Stimulated activated CD8-positive, alpha-beta memory T cell treated with anti-CD3 and anti-CD28 coated beads, Interleukin-12 subunit alpha, Interleukin-12 subunit beta, amount 100 ng/mL, for 24 hours (primary cell): ENCODE data around the gene MYO10.

ENCODE experiments used
- DNase-seq: peaks from one replicate; pipeline ENCODE4 v3.0.0-alpha.2; 2020; ENCODE audit errors: extremely low read depth

Gene MYO10

GRCh38 chr5:16916262-16916878 is 19.7 kb downstream of the MYO10 start:
- no peak for DNase-seq

- no peak for DNase-seq
Measured at GRCh38 chr5:16914584-16914983, 21.5 kb downstream of the MYO10 start.

GRCh38 chr5:16914108-16914435 is 22.0 kb downstream of the MYO10 start:
- no peak for DNase-seq

- no peak for DNase-seq
Measured at GRCh38 chr5:16913187-16914107, 22.6 kb downstream of the MYO10 start.

- no peak for DNase-seq
Measured at GRCh38 chr5:16912080-16912479, 24.0 kb downstream of the MYO10 start.

- DNase-seq, result no peak
Measured at GRCh38 chr5:16909464-16909863, 26.6 kb downstream of the MYO10 start.

GRCh38 chr5:16907270-16907669 is 28.8 kb downstream of the MYO10 start:
- DNase-seq, result no peak

- no peak for DNase-seq
Measured at GRCh38 chr5:16906255-16906654, 29.8 kb downstream of the MYO10 start.

- DNase-seq, result no peak
Measured at GRCh38 chr5:16903480-16904300, 32.4 kb downstream of the MYO10 start.

- DNase-seq, result no peak
Measured at GRCh38 chr5:16902846-16903245, 33.2 kb downstream of the MYO10 start.

GRCh38 chr5:16901021-16901644 is 35.0 kb downstream of the MYO10 start:
- no peak for DNase-seq

- no peak for DNase-seq
Measured at GRCh38 chr5:16899171-16899570, 36.9 kb downstream of the MYO10 start.

- no peak for DNase-seq
Measured at GRCh38 chr5:16897800-16898199, 38.3 kb downstream of the MYO10 start.

- DNase-seq, result no peak
Measured at GRCh38 chr5:16897284-16897704, 38.8 kb downstream of the MYO10 start.

GRCh38 chr5:16896767-16897166 is 39.3 kb downstream of the MYO10 start:
- DNase-seq, result no peak

GRCh38 chr5:16894236-16895057 is 41.6 kb downstream of the MYO10 start:
- DNase-seq, result no peak

- DNase-seq, result no peak
Measured at GRCh38 chr5:16891033-16891432, 45.1 kb downstream of the MYO10 start.

GRCh38 chr5:16889972-16890519 is 46.0 kb downstream of the MYO10 start:
- no peak for DNase-seq

- no peak for DNase-seq
Measured at GRCh38 chr5:16889203-16889971, 46.7 kb downstream of the MYO10 start.

GRCh38 chr5:16888694-16889124 is 47.4 kb downstream of the MYO10 start:
- DNase-seq, result no peak
